NCI-H82 treated with DMSO at 0.1 percent for 48 hours (cell line): Measurements from ENCODE around the gene FER1L5.

Source experiments
- DNase-seq: peaks from one replicate; lab custom pipeline; 2025; ENCODE audit not compliant: unreplicated experiment; lab: John Stamatoyannopoulos, UW

Gene FER1L5

DNA sequence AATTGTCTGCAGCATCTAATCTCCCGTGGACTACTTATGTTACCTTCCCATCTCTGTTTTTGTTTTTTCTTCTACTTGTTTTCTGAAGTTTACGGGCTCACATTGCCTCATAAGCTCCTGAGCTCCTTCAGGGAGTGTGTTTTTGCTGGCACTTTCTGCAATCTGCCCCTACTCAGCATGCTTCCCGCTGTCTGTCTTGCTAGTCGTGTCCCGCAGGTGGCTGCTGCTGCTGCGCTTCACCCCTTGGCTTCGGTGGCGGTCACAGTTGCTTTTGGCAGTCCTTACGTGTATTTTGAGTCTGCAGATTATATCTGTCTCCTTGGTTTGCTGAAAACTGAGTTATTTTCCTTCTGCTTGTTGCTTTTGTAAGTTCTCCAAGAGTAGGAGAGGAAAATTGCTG, 37.3 kb downstream of the FER1L5 start:
- no peak for DNase-seq

GRCh38 chr2:96680561-96681141, 38.1 kb downstream of the FER1L5 start:
- no peak for DNase-seq

DNA sequence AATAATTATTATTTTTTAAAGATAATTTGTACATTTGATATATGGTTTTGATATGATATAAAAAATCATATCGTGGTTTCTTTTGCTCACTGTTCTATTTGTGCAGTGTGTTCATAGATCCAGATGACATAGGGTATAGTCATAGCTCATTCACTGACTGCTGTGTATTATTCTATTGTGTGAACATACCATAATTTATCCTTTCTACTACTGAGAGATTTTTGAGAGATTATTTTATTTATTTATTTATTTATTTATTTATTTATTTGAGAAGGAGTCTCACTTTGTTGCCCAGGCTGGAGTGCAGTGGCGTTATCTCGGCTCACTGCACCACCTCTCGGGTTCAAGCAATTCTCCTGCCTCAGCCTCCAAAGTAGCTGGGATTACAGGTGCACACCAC, 39.0 kb downstream of the FER1L5 start:
- DNase-seq = no peak

DNA sequence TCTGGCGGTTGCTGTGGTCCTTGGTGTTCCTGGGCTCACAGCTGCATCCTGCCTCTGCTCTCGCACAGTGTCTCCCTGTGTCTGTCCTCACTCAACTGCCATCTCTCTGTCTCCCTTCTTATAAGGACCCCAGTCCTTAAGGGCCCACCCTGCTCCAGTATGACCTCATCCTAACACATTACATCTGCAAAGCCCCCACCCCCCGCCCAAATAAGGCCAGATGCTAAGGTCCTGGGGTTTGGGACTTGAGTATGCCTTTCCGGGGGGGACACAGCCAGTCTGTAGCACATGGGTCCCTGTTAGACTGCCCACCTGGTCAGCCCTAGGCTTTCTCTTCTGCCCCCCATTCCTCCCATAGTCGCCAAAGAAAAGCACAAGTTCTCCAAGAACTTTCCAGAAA, 40.7 kb downstream of the FER1L5 start:
- DNase-seq = no peak

DNA sequence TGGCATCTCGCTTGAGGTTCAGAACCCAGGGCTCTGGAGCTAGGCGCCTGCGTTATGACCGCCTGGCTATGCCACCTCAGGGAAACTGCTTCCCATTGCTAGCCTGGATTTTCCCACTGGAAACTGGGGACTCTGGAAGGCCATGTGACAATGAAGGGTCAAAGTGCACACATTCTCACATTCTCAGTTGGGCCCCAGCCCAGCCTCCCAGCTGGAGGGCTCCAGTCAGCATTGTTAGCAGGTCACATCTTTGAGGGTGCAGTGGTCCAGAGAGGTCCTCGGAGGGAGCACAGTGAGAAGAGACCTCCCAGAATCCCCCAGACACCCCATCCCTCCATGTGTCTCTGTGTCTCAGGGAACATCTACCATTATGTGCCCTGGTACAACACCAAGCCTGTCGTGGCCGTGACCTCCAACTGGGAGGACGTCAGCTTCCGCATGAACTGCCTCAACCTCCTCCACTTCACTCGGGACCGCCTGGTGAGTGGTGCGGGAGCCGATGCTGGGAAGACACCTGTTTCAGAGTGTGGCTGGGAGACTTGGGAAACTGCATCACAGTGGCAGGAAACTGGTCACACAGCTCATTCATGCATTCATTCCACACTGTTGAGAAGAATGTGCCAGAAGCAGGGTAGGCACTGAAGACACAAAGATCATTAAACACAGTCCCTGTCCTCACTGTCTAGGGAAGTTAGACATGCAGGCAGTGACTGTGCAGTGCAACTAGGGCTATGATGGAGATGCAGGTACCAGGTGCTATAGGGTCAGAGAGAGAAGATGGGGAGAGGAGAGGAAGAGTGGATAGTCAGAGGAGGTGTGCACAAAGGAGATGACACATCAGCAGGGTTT, 41.6 kb downstream of the FER1L5 start:
- DNase-seq = no peak

GRCh38 chr2:96684883-96685576, 42.5 kb downstream of the FER1L5 start:
- no peak for DNase-seq

GRCh38 chr2:96685577-96686459, 43.3 kb downstream of the FER1L5 start:
- peak; percentile 23 for DNase-seq

GRCh38 chr2:96687266-96687665, 44.7 kb downstream of the FER1L5 start:
- no peak for DNase-seq

- DNase-seq = no peak
Observed at GRCh38 chr2:96687711-96688640, 45.4 kb downstream of the FER1L5 start.

DNA sequence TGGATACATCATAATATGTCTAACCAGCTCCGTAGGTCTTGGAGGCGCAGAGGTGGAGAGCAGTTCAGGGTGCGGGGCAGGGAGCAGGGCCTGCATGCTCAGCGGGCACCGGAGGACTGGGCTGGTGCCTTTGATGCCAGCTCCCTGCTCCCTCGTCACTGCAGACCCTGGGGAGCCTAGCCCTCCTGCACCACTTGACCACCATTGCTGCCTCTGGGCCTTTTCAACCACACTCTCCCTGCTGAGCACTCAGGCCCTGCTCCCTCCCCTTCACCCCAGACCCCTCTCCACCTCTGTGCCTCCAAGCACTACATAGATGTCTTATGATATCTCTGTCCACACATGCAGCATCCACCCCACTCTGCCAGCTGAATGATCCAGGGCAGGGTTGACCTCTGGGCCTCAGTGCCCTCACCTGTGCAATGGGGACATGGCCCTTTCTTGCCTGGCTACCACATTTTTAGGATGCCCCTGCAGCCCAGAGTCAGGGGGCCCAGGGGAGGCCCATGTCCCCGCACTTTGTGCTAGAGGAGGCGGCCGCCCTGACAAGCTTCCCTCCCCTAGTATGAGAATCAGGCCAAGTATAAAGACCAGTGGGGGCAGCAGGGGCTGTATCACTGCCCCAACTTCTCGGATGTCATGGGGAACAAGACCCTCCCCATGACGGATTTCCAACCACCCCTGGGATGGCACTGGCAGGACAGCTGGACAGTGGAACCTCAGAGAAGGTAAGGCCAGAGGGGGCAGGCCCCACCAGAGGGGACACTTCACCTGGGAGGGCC, 46.3 kb downstream of the FER1L5 start:
- DNase-seq = no peak

DNA sequence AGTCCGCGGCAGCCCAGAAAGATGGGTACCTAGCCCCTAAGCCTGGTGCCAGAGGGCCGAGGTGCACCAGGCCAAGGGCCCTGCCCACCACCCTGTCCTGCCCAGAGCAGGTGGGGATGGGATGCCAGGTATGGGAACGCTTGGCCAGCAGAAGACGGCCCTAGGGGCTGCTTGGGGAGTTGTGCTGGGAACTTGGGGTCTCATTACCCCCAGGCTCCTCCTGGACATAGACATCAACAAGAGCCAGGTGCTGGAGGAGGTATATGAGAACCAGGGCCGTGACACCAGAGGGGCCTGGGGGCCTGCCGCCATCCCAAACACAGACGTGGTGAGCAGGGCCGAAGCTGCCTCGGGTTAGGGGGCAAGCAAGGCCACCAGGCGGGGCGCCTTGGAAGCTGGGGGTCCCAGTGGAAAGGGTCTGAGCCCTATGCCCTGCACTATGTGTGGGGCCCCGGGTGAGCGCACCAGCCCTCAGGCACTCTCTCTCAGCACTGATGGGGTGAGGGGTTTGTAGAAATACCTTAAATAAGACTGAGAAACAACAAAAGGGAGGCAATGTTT, 46.9 kb downstream of the FER1L5 start:
- no peak for DNase-seq

DNA sequence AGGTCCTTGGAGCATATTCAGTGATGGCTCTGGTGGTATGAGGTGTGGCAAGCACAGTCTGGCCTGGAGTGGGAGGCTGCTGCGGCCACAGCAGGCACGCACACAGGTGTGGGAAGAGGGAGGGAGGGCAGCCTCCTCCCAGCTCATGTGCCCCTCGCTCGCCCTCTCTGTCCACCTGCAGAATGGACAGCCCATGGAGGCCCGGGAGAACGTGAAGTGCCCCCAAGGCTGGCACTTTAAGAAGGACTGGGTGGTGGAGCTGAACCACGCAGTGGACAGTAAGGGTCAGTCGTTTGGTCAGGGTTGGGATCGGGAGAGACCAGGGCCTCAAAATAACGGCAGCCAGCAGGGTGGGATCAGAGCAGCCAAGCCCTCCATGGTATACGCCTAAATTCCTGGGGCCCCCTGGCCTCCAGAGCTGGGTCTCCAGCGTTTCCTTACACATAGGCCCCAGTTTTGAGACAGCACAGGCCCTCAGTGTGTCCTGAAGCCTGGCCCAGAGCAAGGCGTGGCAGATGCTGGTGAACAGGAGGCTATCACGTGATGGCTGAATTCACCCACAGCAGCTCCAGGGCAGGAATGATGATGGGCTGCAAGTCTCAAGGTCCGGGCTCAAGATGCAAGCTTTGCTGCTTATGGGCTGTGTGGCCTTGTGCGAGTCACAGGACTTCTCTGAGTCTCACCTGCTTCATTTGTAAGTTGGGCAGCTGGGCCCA, 47.9 kb downstream of the FER1L5 start:
- no peak for DNase-seq

DNA sequence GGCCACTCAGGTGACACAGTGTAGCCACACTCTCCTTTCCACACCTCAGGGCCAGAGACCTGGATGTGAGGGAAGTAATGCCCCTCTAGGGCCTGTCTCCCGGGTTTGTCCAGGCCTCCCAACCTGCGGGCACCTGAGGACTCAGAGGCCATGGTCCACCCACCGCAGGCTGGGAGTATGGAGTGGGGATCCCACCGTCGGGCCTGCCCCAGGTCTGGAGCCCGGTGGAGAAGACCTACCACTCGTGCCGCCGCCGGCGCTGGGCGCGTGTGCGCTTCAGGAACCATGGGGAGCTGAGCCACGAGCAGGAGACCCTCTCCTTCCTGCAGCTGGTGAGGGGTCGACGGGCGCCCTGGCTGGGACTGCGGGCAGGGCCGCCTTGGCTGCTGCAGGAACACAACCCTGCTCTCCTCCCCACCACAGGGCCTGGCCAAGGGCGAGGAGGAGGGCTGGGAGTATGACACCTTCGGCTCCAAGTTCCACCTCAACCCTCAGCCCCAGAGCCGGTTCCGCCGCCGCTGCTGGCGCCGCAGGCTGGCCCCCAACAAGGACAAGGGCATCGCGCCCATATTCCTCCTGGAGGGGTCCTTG, 48.6 kb downstream of the FER1L5 start:
- DNase-seq = no peak

DNA sequence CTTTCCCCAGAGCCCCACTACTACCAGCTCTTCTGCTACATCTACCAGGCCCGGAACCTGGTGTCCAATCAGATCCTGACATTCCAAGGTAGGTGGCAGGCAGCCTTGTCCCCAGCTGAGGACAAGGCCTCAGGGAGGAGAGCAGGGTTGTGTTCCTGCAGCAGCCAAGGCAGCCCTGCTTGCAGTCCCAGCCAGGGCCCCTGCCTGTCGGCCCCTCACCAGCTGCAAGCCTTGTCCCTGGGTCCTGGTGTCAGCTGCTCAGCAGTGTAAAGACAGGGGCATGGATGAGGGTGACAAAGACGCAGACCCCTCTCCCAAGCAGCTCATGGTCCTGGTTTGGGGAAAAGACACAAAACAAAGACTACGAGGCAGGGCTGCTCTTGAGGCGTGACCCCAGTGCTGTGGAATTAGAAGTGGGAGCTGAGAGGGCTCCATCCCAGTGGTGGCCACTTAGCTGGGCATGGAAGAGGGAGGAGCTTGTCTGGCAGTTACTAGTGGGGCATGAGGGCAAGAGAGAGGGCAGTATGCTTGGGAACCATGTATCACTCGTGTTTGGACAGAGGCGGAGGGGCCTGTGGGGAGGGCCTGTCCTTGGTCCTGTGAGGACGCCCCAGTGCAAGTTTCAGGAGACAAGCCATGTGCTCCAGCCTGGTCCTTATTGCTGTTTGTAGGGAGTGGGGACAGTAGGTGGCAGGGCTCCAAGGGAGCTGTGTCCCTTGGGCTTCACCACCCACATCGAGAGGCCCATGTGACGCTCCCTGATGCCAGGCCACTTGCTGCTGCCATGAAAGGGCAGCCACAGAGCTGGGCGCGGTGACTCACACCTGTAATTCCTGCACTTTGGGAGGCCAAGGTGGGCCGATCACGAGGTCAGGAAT, 49.8 kb downstream of the FER1L5 start:
- DNase-seq = no peak

- DNase-seq = no peak
Observed at GRCh38 chr2:96693286-96694200, 51.0 kb downstream of the FER1L5 start.

- DNase-seq = no peak
Observed at GRCh38 chr2:96694279-96694678, 51.7 kb downstream of the FER1L5 start.
